Naive thymus-derived CD4-positive, alpha-beta T cell (primary cell): ENCODE measurements around the gene DUSP8. TPM values are rescaled to one million over a fixed set of nuclear protein-coding genes. Genes with fewer than 3 reads are reported as not detected.
"Not testable (repeated sequence)": the region's sequence is repeated elsewhere in the genome, so short reads cannot be mapped to it uniquely, and the experiment has no call there.

Source experiments
- ATAC-seq: fragments of 150-1000 bp; cut with Tn5 transposase; 2 replicates; pipeline ENCODE4 v1.10.0; 2021; ENCODE audit warnings: mild to moderate bottlenecking, moderate library complexity
- CTCF ChIA-PET: fragments of 350-600 bp; sonication (Branson Sonifier 250); formaldehyde crosslinking; loops from one replicate; lab custom pipeline; 2021; ENCODE audit warnings: antibody characterized with exemption; lab: Charles Lee
- POLR2A ChIA-PET: fragments of 350-600 bp; sonication (Branson Sonifier 250); formaldehyde crosslinking; loops from one replicate; lab custom pipeline; 2021; ENCODE audit warnings: antibody characterized with exemption, inconsistent platforms; lab: Charles Lee
- DNase-seq, 9 donors: peaks; one replicate each; pipeline versions ENCODE4 v3.0.0 to v3.0.0-alpha.2; 2020 to 2022; ENCODE audit warnings: mixed read lengths in 1 of 9
- H3K27ac ChIP-seq: one replicate; pipeline ENCODE4 v1.7.0; 2013; ENCODE audit warnings: mild to moderate bottlenecking, low read depth, low read length, moderate library complexity
- H3K27me3 ChIP-seq, 2 donors: one replicate each; pipeline ENCODE4 v1.7.0; 2013; ENCODE audit warnings: low read length in 2 of 2, mild to moderate bottlenecking in 2 of 2, moderate library complexity in 2 of 2; ENCODE audit not compliant: control insufficient read depth in 2 of 2, insufficient read depth in 2 of 2
- H3K36me3 ChIP-seq, 3 experiments: 1 replicate in 2 of 3; 2 replicates in 1 of 3; pipeline ENCODE4 v1.7.0; 2013; ENCODE audit warnings: low read length in 3 of 3, mild to moderate bottlenecking in 3 of 3, moderate library complexity in 1 of 3; ENCODE audit not compliant: insufficient read depth in 3 of 3, control insufficient read depth in 2 of 3
- H3K4me1 ChIP-seq, 2 donors: one replicate each; pipeline ENCODE4 v1.7.0; 2013; ENCODE audit warnings: low read length in 2 of 2, mild to moderate bottlenecking in 2 of 2, moderate library complexity in 1 of 2; ENCODE audit not compliant: control insufficient read depth in 2 of 2, insufficient read depth in 2 of 2
- H3K4me3 ChIP-seq: 2 replicates; pipeline ENCODE4 v1.7.0; 2013; ENCODE audit warnings: mild to moderate bottlenecking, low read length
- H3K9me3 ChIP-seq, 3 experiments: 1 replicate in 2 of 3; 2 replicates in 1 of 3; pipeline ENCODE4 v1.7.0; 2013; ENCODE audit warnings: low read length in 3 of 3; ENCODE audit not compliant: control insufficient read depth in 2 of 3
- H3K27ac Mint-ChIP-seq, 9 donors: one replicate each; pipeline ENCODE4 v1.8.0; 2020 to 2022; ENCODE audit warnings: mixed read lengths in 9 of 9, mild to moderate bottlenecking in 8 of 9, moderate library complexity in 5 of 9, inconsistent platforms in 2 of 9
- H3K27me3 Mint-ChIP-seq, 5 donors: one replicate each; pipeline ENCODE4 v1.8.0; 2021 to 2022; ENCODE audit warnings: mixed read lengths in 5 of 5, mild to moderate bottlenecking in 1 of 5
- H3K36me3 Mint-ChIP-seq, 5 donors: one replicate each; pipeline ENCODE4 v1.8.0; 2020 to 2022; ENCODE audit warnings: mixed read lengths in 5 of 5, mild to moderate bottlenecking in 3 of 5, inconsistent platforms in 1 of 5
- H3K4me1 Mint-ChIP-seq, 7 donors: one replicate each; pipeline ENCODE4 v1.8.0; 2020 to 2022; ENCODE audit warnings: mixed read lengths in 7 of 7, mild to moderate bottlenecking in 3 of 7, inconsistent platforms in 1 of 7
- H3K4me3 Mint-ChIP-seq, 10 donors: one replicate each; pipeline ENCODE4 v1.8.0; 2020 to 2022; ENCODE audit warnings: mild to moderate bottlenecking in 10 of 10, mixed read lengths in 10 of 10, moderate library complexity in 6 of 10, inconsistent platforms in 2 of 10
- H3K9me3 Mint-ChIP-seq, 11 donors: one replicate each; pipeline ENCODE4 v1.8.0; 2020 to 2022; ENCODE audit warnings: mixed read lengths in 11 of 11, mild to moderate bottlenecking in 4 of 11, inconsistent platforms in 1 of 11, moderate library complexity in 1 of 11
- intact Hi-C, 2 donors: fragments of 100-400 bp; cut with micrococcal nuclease; formaldehyde crosslinking; loops; one replicate each; pipeline ENCODE4 v1.15.1; 2023
- polyA plus RNA-seq, 2 donors: library from polyadenylated mRNA; unstranded; fragments of 300-500 nt; fragmentation: Illumina TruSeq; gene quantifications; one replicate each; pipeline ENCODE4 v1.2.3, GENCODE V29; 2021
- total RNA-seq, 6 experiments: library from RNA in 5 of 6; stranded (reverse) in 5 of 6; gene quantifications; 1 replicate in 5 of 6; 2 replicates in 1 of 6; pipeline ENCODE4 v1.2.3 and lab custom pipeline; 2021 to 2026

The DUSP8 gene
- total and polyA plus RNA-seq, 7 experiments from 2014 or later = 0.22 to 79.3 (median 3.9) TPM

DNA sequence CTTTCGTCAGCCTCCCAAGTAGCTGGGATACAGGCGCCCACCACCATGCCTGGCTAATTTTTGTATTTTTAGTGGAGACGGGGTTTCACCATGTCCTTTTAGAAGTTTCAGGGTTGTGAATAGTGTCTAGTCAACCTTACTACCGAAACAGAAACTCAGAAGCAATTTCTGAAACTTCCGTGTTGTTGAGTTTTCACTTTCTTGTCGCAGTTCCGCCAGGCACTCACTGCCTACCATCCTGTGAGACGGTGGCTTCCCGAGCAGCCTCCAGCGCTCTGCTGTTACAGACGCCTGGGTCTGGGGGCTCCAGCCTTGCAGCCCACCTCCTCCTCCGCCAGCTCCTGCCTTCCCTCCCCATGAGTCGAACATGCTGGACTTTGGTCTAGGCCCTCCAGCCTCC is 33.9 kb upstream of the DUSP8 start:
- H3K4me3 ChIP-seq, POLR2A ChIA-PET, H3K27me3 ChIP-seq, H3K4me1 ChIP-seq, H3K4me1 Mint-ChIP-seq, H3K4me3 Mint-ChIP-seq, intact Hi-C loops, H3K27ac ChIP-seq, H3K9me3 Mint-ChIP-seq, H3K36me3 Mint-ChIP-seq, H3K36me3 ChIP-seq, DNase-seq, H3K9me3 ChIP-seq: not testable (repeated sequence)
- Mint-ChIP-seq H3K27ac (peak overlapping the region in 2 of 9 donors; percentile 7 to 54), H3K27me3 (peaks cover 34 to 47% (median 40%) of the 10 kb centered on the region in 5 donors)
- CTCF ChIA-PET = interaction anchor here (0.6 to 1.2 kb wide), 3 partner anchors 9 to 812 kb away, joined by 3 read pairs; no protein-coding TSS in a partner anchor
- peak; percentile 22 for ATAC-seq

DNA sequence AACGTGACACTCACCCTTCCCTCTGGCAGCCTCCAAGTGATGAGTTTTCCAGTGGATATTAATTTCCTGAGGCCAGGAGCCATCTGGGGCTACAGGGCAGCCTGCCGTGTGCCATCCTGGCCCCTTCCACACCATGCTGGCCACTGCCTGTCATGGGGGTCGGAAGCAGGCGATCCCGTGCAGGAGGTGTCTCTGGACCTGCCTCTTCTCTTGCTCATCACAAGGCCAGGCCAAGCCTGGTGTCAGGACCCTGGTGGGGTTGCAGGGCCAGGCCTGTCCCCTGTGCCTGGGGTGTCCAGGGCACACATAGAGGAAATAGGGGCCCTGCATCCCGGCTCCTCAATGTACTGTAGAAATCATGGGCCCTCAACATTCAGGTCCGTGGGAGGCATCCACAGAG is 32.6 kb upstream of the DUSP8 start:
- Histone ChIP-seq H3K27me3 (peaks cover 0 to 4% of the 10 kb centered on the region in 2 donors), H3K9me3 (no peaks in the 10 kb centered on the region), H3K4me1 (no peaks in the 10 kb centered on the region), H3K4me3 (no peak overlapping the region), H3K36me3 (no peaks in the 10 kb centered on the region), H3K27ac (no peak overlapping the region)
- no peak for DNase-seq
- no peak for ATAC-seq
- ChIA-PET CTCF (interaction anchor here (0.6 to 1.2 kb wide), 2 partner anchors 16 to 285 kb away, joined by 3 read pairs; no protein-coding TSS in a partner anchor), POLR2A (no interaction called here)
- intact Hi-C loops = no loop called here
- Mint-ChIP-seq H3K9me3 (no peaks in the 10 kb centered on the region), H3K36me3 (no peaks in the 10 kb centered on the region), H3K27me3 (peaks cover 36 to 49% (median 47%) of the 10 kb centered on the region in 5 donors), H3K4me1 (peaks cover 0 to 3% (median 0%) of the 10 kb centered on the region in 7 donors), H3K27ac (no peak overlapping the region), H3K4me3 (no peak overlapping the region)

DNA sequence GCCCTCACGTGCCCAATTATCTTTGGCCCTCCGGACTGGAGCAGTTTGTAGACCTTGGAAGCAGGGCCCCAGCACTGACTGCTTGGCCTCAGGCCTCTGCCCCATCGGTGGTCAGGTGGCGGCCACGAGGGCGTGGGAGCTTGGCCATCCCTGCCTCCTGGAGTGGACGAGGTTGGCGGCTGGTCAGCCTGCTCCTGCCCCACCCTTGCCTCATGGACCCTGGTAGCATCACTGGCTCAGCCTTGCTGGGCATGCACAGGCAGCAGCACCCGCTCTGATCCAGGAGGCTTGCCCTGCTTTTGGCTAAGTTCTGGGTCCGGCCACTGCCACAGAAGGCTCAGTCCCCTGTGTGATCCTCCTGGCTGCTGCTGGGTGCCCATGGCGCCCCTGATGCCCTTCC is 32.1 kb upstream of the DUSP8 start:
- CTCF ChIA-PET = no interaction called here
- intact Hi-C loops = no loop called here
- peaks cover 36 to 54% (median 52%) of the 10 kb centered on the region in 5 donors for H3K27me3 Mint-ChIP-seq

DNA sequence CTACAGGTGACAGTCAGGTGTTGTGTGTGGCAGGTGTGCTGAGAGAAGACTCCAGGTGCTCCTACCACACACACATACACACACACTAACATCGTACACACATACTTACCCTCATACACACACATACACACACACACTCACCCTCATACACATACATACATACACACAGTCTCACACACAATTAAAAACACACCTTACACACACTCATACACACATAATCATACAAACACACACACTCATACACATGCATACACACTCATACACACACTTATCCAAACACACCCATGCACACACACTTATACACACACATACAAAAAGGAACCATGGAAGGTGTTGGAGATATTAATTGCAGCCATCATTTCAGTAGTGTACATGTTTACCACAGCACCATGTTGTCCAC is 31.6 kb upstream of the DUSP8 start:
- CTCF ChIA-PET = no interaction called here
- no peak overlapping the region for H3K4me3 ChIP-seq
- H3K27ac Mint-ChIP-seq = no peak overlapping the region
- H3K4me3 Mint-ChIP-seq = no peak overlapping the region
- no peaks in the 10 kb centered on the region for H3K36me3 Mint-ChIP-seq
- H3K36me3 ChIP-seq = no peaks in the 10 kb centered on the region
- H3K27me3 ChIP-seq = peaks cover 0 to 4% of the 10 kb centered on the region in 2 donors
- H3K9me3 ChIP-seq = no peaks in the 10 kb centered on the region
- no peaks in the 10 kb centered on the region for H3K9me3 Mint-ChIP-seq
- DNase-seq = no peak
- no peaks in the 10 kb centered on the region for H3K4me1 ChIP-seq
- H3K27ac ChIP-seq = no peak overlapping the region
- peaks cover 38 to 57% (median 51%) of the 10 kb centered on the region in 5 donors for H3K27me3 Mint-ChIP-seq
- H3K4me1 Mint-ChIP-seq = peaks cover 0 to 3% (median 0%) of the 10 kb centered on the region in 7 donors
- no peak for ATAC-seq
- POLR2A ChIA-PET = no interaction called here
- intact Hi-C loops = no loop called here

More for the DNA sequence above, 32.1 kb upstream of the DUSP8 start:
- Histone ChIP-seq H3K4me1 (no peaks in the 10 kb centered on the region), H3K27me3 (peaks cover 0 to 4% of the 10 kb centered on the region in 2 donors), H3K36me3 (no peaks in the 10 kb centered on the region), H3K27ac (no peak overlapping the region), H3K4me3 (no peak overlapping the region), H3K9me3 (no peaks in the 10 kb centered on the region)
- Mint-ChIP-seq H3K9me3 (no peaks in the 10 kb centered on the region), H3K4me3 (no peak overlapping the region), H3K4me1 (peaks cover 0 to 3% (median 0%) of the 10 kb centered on the region in 7 donors), H3K36me3 (no peaks in the 10 kb centered on the region), H3K27ac (no peak overlapping the region)
- ATAC-seq (no peak), DNase-seq (no peak)
- POLR2A ChIA-PET = no interaction called here

DNA sequence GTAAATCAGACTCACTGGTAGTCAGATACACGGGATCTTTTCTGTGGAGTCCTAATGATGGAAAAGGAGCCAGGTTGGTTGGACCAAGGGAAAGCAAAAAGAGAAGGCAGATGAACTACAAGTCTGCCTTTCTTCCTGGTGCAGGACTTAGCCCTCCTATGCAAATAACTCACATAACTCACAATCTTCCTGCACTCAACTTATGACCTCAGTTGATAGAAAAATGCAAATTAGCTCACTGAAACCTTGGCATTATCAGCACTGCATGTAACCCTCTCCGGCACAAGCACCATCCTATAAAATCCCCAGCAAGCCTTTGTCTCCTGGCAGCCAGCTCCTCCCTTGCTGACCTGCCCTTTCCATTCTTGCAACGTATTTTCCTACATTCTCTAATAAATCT is 29.6 kb upstream of the DUSP8 start:
- H3K4me1 Mint-ChIP-seq, H3K9me3 Mint-ChIP-seq, H3K36me3 Mint-ChIP-seq, H3K4me3 Mint-ChIP-seq, H3K36me3 ChIP-seq, H3K4me3 ChIP-seq, intact Hi-C loops, POLR2A ChIA-PET, ATAC-seq, DNase-seq, H3K27me3 ChIP-seq, H3K27ac Mint-ChIP-seq, H3K27ac ChIP-seq, CTCF ChIA-PET, H3K4me1 ChIP-seq, H3K9me3 ChIP-seq: not testable (repeated sequence)
- peaks cover 44 to 66% (median 57%) of the 10 kb centered on the region in 5 donors for H3K27me3 Mint-ChIP-seq

DNA sequence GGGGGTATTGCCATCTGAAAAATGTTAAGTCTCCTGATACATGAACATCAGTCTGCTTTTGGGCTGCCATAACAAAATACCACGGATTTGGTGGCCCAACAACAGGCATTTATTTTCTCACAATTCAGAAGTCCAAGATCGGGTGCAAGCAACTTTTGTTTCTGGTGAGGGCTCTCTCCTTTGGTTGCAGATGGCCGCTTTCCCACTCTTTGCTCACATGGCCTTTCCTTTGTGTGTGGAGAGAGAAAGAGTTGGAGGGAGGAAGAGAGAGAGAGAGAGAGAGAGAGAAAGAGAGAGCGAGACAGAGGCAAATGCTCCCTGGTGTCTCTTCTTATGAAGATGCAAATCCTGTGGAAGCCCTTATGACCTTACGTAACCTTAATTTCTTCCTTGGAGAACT is 28.6 kb upstream of the DUSP8 start:
- peaks cover 0 to 4% of the 10 kb centered on the region in 2 donors for H3K27me3 ChIP-seq
- peaks cover under 1 to 8% (median 3%) of the 10 kb centered on the region in 7 donors for H3K4me1 Mint-ChIP-seq
- ChIA-PET POLR2A (no interaction called here), CTCF (interaction anchor here (0.6 kb wide), 1 partner anchor 28 kb away, joined by 4 read pairs; no protein-coding TSS in a partner anchor)
- H3K9me3 Mint-ChIP-seq = no peaks in the 10 kb centered on the region
- DNase-seq = no peak
- H3K36me3 Mint-ChIP-seq = no peaks in the 10 kb centered on the region
- H3K9me3 ChIP-seq = no peaks in the 10 kb centered on the region
- no peak overlapping the region for H3K4me3 Mint-ChIP-seq
- intact Hi-C loops = no loop called here
- peaks cover 0 to 4% of the 10 kb centered on the region in 2 donors for H3K4me1 ChIP-seq
- no peaks in the 10 kb centered on the region for H3K36me3 ChIP-seq
- H3K27ac Mint-ChIP-seq = no peak overlapping the region
- H3K27ac ChIP-seq = no peak overlapping the region
- H3K27me3 Mint-ChIP-seq = peaks cover 46 to 70% (median 56%) of the 10 kb centered on the region in 5 donors
- H3K4me3 ChIP-seq = no peak overlapping the region
- ATAC-seq = no peak

DNA sequence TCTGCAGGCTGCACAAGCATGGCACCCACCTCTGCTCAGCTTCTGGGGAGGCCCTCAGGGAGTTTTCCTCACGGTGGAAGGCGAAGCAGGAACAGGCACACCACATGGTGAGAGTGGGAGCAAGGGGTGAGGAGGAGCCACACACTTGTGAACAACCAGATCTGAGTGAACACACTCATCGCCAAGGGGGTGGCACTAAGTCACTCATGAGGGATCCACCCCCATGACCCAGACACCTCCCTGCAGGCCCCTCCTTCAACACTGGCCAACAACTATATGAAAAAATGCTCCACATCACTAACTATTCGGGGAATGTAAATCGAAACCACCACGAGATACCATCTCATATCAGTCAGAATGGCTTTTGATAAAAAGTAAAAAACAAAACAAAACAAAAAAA is 26.7 kb upstream of the DUSP8 start:
- peaks cover 46 to 80% (median 57%) of the 10 kb centered on the region in 5 donors for H3K27me3 Mint-ChIP-seq
- no peak overlapping the region for H3K27ac ChIP-seq
- no peak overlapping the region for H3K4me3 Mint-ChIP-seq
- peaks cover 5 to 14% (median 8%) of the 10 kb centered on the region in 7 donors for H3K4me1 Mint-ChIP-seq
- H3K27me3 ChIP-seq = no peaks in the 10 kb centered on the region
- no peaks in the 10 kb centered on the region for H3K36me3 ChIP-seq
- no peaks in the 10 kb centered on the region for H3K9me3 ChIP-seq
- ChIA-PET POLR2A (no interaction called here), CTCF (interaction anchor here (0.9 kb wide), 1 partner anchor 24 kb away, joined by 3 read pairs; no protein-coding TSS in a partner anchor)
- no peak for DNase-seq
- H3K9me3 Mint-ChIP-seq = no peaks in the 10 kb centered on the region
- peaks cover 0 to 5% of the 10 kb centered on the region in 2 donors for H3K4me1 ChIP-seq
- no peaks in the 10 kb centered on the region for H3K36me3 Mint-ChIP-seq
- no peak for ATAC-seq
- no peak overlapping the region for H3K4me3 ChIP-seq
- intact Hi-C loops = no loop called here
- no peak overlapping the region for H3K27ac Mint-ChIP-seq
